Dedifferentiated amniotic fluid mesenchymal stem cell (primary cell): ENCODE results near the gene PLD4.

Experiments
- DNase-seq: peaks from one replicate; pipeline ENCODE4 v3.0.0-alpha.2; 2016; ENCODE audit errors: extremely low spot score

PLD4 gene

GRCh38 chr14:104975481-104976197 is 51.0 kb downstream of the PLD4 start:
- no peak for DNase-seq

- DNase-seq, result peak; percentile 54
These were observed 51.7 kb downstream of the PLD4 start for GRCh38 chr14:104976198-104977007.

- no peak for DNase-seq
These were observed 52.5 kb downstream of the PLD4 start for GRCh38 chr14:104977008-104977680.

GRCh38 chr14:104977681-104978653 is 53.3 kb downstream of the PLD4 start, which contains the start of gene AHNAK2:
Gene AHNAK2, minus strand, starts transcription at chr14:104978374. Its CDS starts 137 bp downstream, at chr14:104978237.
- DNase-seq, result peak; percentile 32

GRCh38 chr14:104978746-104979691 is 54.3 kb downstream of the PLD4 start:
- no peak for DNase-seq

- no peak for DNase-seq
These were observed 55.3 kb downstream of the PLD4 start for GRCh38 chr14:104979758-104980610.

- no peak for DNase-seq
These were observed 56.2 kb downstream of the PLD4 start for GRCh38 chr14:104980611-104981531.

GRCh38 chr14:104981699-104982541 is 57.2 kb downstream of the PLD4 start:
- no peak for DNase-seq

- no peak for DNase-seq
These were observed 58.0 kb downstream of the PLD4 start for GRCh38 chr14:104982548-104983230.
